ENCODE measurements around the gene DPCD.
A peak's percentile ranks its signal among the peaks of the same experiment; 100 is the strongest.

The DPCD gene

GRCh38 chr10:101560298-101561067 lies 27.6 kb upstream of the DPCD start:
- Histone ChIP-seq H3K4me1 (ENCODE audit: control insufficient read depth, insufficient read depth, low read length, unreplicated experiment) (no peaks in the 10 kb centered on the region), H3K4me3 (ENCODE audit: low read depth, low read length) (no peak overlapping the region), H3K79me2 (ENCODE audit: control insufficient read depth, insufficient read depth, low read length, unreplicated experiment) (no peaks in the 10 kb centered on the region), H3K27me3 (ENCODE audit: insufficient read depth, low read length) (peaks cover 8% of the 10 kb centered on the region), H3K36me3 (ENCODE audit: insufficient read depth, low read length) (no peaks in the 10 kb centered on the region), H3K27ac (ENCODE audit: low read depth, low read length) (no peak overlapping the region), H2AFZ (ENCODE audit: low read length, unreplicated experiment) (no peak overlapping the region)

- H3K79me2 ChIP-seq (ENCODE audit: control insufficient read depth, insufficient read depth, low read length, unreplicated experiment): no peaks in the 10 kb centered on the region
- no peaks in the 10 kb centered on the region for H3K4me1 ChIP-seq (ENCODE audit: control insufficient read depth, insufficient read depth, low read length, unreplicated experiment)
- peaks cover 16% of the 10 kb centered on the region for H3K27me3 ChIP-seq (ENCODE audit: insufficient read depth, low read length)
- no peak overlapping the region for H3K27ac ChIP-seq (ENCODE audit: low read depth, low read length)
- no peak overlapping the region for H3K4me3 ChIP-seq (ENCODE audit: low read depth, low read length)
- no peaks in the 10 kb centered on the region for H3K36me3 ChIP-seq (ENCODE audit: insufficient read depth, low read length)
- no peak overlapping the region for H2AFZ ChIP-seq (ENCODE audit: low read length, unreplicated experiment)
Observed at GRCh38 chr10:101561068-101561915, 26.8 kb upstream of the DPCD start.

- H3K4me3 ChIP-seq (ENCODE audit: low read depth, low read length): no peak overlapping the region
- H3K36me3 ChIP-seq (ENCODE audit: insufficient read depth, low read length): no peaks in the 10 kb centered on the region
- H3K27me3 ChIP-seq (ENCODE audit: insufficient read depth, low read length): peaks cover 26% of the 10 kb centered on the region
- H3K27ac ChIP-seq (ENCODE audit: low read depth, low read length): no peak overlapping the region
- peaks cover 3% of the 10 kb centered on the region for H3K4me1 ChIP-seq (ENCODE audit: control insufficient read depth, insufficient read depth, low read length, unreplicated experiment)
- H3K79me2 ChIP-seq (ENCODE audit: control insufficient read depth, insufficient read depth, low read length, unreplicated experiment): no peaks in the 10 kb centered on the region
- no peak overlapping the region for H2AFZ ChIP-seq (ENCODE audit: low read length, unreplicated experiment)
Observed at GRCh38 chr10:101562231-101562630, 25.9 kb upstream of the DPCD start.

GRCh38 chr10:101563007-101563406 lies 25.1 kb upstream of the DPCD start:
- Histone ChIP-seq H3K4me1 (ENCODE audit: control insufficient read depth, insufficient read depth, low read length, unreplicated experiment) (peaks cover 3% of the 10 kb centered on the region), H3K27ac (ENCODE audit: low read depth, low read length) (no peak overlapping the region), H3K79me2 (ENCODE audit: control insufficient read depth, insufficient read depth, low read length, unreplicated experiment) (no peaks in the 10 kb centered on the region), H3K36me3 (ENCODE audit: insufficient read depth, low read length) (no peaks in the 10 kb centered on the region), H3K27me3 (ENCODE audit: insufficient read depth, low read length) (peaks cover 33% of the 10 kb centered on the region), H3K4me3 (ENCODE audit: low read depth, low read length) (no peak overlapping the region), H2AFZ (ENCODE audit: low read length, unreplicated experiment) (no peak overlapping the region)

GRCh38 chr10:101563497-101564040 lies 24.6 kb upstream of the DPCD start:
- Histone ChIP-seq H3K79me2 (ENCODE audit: control insufficient read depth, insufficient read depth, low read length, unreplicated experiment) (no peaks in the 10 kb centered on the region), H3K27me3 (ENCODE audit: insufficient read depth, low read length) (peaks cover 39% of the 10 kb centered on the region), H3K27ac (ENCODE audit: low read depth, low read length) (no peak overlapping the region), H3K36me3 (ENCODE audit: insufficient read depth, low read length) (no peaks in the 10 kb centered on the region), H3K4me3 (ENCODE audit: low read depth, low read length) (no peak overlapping the region), H3K4me1 (ENCODE audit: control insufficient read depth, insufficient read depth, low read length, unreplicated experiment) (peaks cover 3% of the 10 kb centered on the region), H2AFZ (ENCODE audit: low read length, unreplicated experiment) (no peak overlapping the region)

GRCh38 chr10:101564490-101564991 lies 23.6 kb upstream of the DPCD start:
- H3K79me2 ChIP-seq (ENCODE audit: control insufficient read depth, insufficient read depth, low read length, unreplicated experiment): no peaks in the 10 kb centered on the region
- no peak overlapping the region for H2AFZ ChIP-seq (ENCODE audit: low read length, unreplicated experiment)
- H3K27me3 ChIP-seq (ENCODE audit: insufficient read depth, low read length): peaks cover 48% of the 10 kb centered on the region
- no peaks in the 10 kb centered on the region for H3K36me3 ChIP-seq (ENCODE audit: insufficient read depth, low read length)
- H3K4me3 ChIP-seq (ENCODE audit: low read depth, low read length): no peak overlapping the region
- H3K27ac ChIP-seq (ENCODE audit: low read depth, low read length): no peak overlapping the region
- peaks cover 3% of the 10 kb centered on the region for H3K4me1 ChIP-seq (ENCODE audit: control insufficient read depth, insufficient read depth, low read length, unreplicated experiment)

- H3K27me3 ChIP-seq (ENCODE audit: insufficient read depth, low read length): peaks cover 53% of the 10 kb centered on the region
- H3K4me3 ChIP-seq (ENCODE audit: low read depth, low read length): no peak overlapping the region
- H3K36me3 ChIP-seq (ENCODE audit: insufficient read depth, low read length): no peaks in the 10 kb centered on the region
- H3K27ac ChIP-seq (ENCODE audit: low read depth, low read length): no peak overlapping the region
- peaks cover 3% of the 10 kb centered on the region for H3K4me1 ChIP-seq (ENCODE audit: control insufficient read depth, insufficient read depth, low read length, unreplicated experiment)
- H3K79me2 ChIP-seq (ENCODE audit: control insufficient read depth, insufficient read depth, low read length, unreplicated experiment): no peaks in the 10 kb centered on the region
- no peak overlapping the region for H2AFZ ChIP-seq (ENCODE audit: low read length, unreplicated experiment)
Observed at GRCh38 chr10:101565370-101565900, 22.7 kb upstream of the DPCD start.

- no peak overlapping the region for H3K4me3 ChIP-seq (ENCODE audit: low read depth, low read length)
- no peak overlapping the region for H2AFZ ChIP-seq (ENCODE audit: low read length, unreplicated experiment)
- peaks cover 6% of the 10 kb centered on the region for H3K4me1 ChIP-seq (ENCODE audit: control insufficient read depth, insufficient read depth, low read length, unreplicated experiment)
- peaks cover 53% of the 10 kb centered on the region for H3K27me3 ChIP-seq (ENCODE audit: insufficient read depth, low read length)
- no peaks in the 10 kb centered on the region for H3K36me3 ChIP-seq (ENCODE audit: insufficient read depth, low read length)
- H3K27ac ChIP-seq (ENCODE audit: low read depth, low read length): no peak overlapping the region
- no peaks in the 10 kb centered on the region for H3K79me2 ChIP-seq (ENCODE audit: control insufficient read depth, insufficient read depth, low read length, unreplicated experiment)
Observed at GRCh38 chr10:101565936-101566332, 22.2 kb upstream of the DPCD start.

- Histone ChIP-seq H3K27me3 (ENCODE audit: insufficient read depth, low read length) (peaks cover 53% of the 10 kb centered on the region), H2AFZ (ENCODE audit: low read length, unreplicated experiment) (no peak overlapping the region), H3K27ac (ENCODE audit: low read depth, low read length) (no peak overlapping the region), H3K4me3 (ENCODE audit: low read depth, low read length) (peak overlapping the region; percentile 33; the same call in 1 of the 2 replicates), H3K79me2 (ENCODE audit: control insufficient read depth, insufficient read depth, low read length, unreplicated experiment) (no peaks in the 10 kb centered on the region), H3K4me1 (ENCODE audit: control insufficient read depth, insufficient read depth, low read length, unreplicated experiment) (peaks cover 6% of the 10 kb centered on the region), H3K36me3 (ENCODE audit: insufficient read depth, low read length) (no peaks in the 10 kb centered on the region)
Observed at GRCh38 chr10:101566333-101567164, 21.6 kb upstream of the DPCD start.
